HG02571 (cell line): ENCODE data around the gene PURA.
A peak's percentile ranks its signal among the peaks of the same experiment; 100 is the strongest.

Experiments used
- ATAC-seq: cut with Tn5 transposase; IDR thresholded peaks from one replicate; pipeline ENCODE4 v1.9.1; 2021; ENCODE audit warnings: mild to moderate bottlenecking, moderate library complexity; ENCODE audit not compliant: unreplicated experiment

Gene PURA

DNA sequence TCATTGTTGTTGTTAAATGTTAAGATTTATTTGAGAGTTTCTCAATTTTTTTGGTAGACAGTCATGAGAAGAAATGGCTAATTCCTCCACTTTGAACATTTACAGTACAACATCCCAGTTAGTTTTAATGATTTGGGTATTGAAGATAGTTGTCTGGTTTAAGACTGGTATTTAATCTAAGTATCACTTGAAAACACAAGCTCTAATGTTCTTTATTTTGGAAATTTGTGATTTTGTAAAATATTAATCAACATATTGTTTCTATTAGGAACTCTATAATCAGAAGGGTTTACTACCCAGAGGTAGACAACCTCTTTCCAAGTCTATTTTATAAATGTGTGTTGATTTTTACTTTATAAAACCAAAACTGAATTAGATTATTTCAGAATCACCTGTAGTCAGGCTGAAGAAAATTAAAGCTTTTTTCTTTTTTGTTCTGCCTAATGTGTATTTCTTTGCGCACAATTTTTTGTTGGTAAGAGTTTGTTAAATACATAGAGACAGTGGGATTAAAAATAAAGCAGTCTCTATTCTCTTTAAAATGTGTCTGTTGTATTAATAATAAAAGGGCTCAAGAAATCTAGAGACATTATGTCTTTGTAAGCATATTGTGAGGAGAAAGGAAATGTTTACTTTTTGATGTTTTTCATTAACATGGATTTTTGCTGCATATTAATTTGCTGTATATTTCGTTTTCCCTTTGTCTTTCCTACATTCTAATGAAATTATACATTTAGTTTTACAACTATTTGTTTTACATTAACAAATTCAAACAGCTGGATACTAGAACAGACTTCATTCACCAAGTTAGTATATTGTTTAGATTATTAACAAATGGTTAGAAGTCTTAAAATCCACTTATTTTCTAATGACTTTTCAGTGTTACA is 3.9 kb upstream of the PURA start:
- ATAC-seq, result no peak

DNA sequence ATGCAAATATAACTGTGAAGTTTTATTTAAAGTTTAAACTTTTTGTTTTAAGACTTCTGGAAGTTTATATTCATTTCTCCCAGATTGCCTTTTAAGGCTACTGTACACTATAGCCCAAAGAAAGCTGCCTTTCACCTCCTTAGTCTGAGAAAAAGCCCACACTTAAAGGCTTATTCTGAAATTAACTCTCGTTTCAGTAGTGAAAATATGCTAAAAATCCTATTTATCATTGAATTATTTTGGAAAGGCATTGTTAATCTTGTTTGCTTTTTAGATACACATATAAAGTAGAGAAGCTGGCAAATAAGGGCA is 3.3 kb upstream of the PURA start:
- ATAC-seq, result no peak

DNA sequence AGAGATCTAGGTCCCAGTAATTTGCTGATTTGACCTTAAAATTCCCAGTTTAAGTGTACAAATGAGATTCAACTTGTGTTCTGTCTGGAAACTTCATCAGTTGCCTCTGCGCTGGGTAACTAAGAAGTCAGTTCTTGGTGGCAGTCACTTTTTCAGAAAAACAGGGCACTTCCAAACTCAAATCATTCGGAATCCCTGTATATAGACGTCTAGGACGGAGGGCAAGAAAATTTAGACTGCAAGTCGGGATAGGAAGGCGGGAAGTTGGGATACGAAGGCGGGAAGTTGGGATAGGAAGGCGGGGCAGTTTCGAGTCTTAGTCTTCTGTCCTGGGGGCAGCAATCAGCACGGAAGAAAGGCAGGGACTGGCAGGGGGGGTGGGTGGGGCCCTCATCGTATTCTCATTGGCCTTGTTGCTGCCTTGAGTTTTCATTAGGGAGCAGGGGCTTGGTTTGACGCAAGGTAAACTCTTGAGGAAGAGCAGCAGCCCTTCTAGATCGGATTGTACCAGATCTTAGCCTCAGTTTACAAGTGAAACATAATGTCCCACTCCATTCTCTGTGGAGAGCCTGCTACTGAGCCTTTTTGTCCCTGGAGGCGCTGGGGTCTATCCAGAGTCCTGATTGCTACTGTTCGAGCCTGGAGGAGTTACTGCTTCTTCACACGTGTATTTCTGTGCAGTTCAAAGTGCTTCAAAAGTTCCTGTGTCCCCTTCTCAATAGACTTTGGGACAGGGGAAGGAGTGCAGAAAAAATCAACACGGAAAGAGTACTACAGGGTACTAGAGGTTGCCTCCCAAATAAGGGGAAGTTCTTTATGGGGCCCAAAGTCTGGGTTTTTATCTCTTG is 2.7 kb upstream of the PURA start:
- ATAC-seq, result no peak

DNA sequence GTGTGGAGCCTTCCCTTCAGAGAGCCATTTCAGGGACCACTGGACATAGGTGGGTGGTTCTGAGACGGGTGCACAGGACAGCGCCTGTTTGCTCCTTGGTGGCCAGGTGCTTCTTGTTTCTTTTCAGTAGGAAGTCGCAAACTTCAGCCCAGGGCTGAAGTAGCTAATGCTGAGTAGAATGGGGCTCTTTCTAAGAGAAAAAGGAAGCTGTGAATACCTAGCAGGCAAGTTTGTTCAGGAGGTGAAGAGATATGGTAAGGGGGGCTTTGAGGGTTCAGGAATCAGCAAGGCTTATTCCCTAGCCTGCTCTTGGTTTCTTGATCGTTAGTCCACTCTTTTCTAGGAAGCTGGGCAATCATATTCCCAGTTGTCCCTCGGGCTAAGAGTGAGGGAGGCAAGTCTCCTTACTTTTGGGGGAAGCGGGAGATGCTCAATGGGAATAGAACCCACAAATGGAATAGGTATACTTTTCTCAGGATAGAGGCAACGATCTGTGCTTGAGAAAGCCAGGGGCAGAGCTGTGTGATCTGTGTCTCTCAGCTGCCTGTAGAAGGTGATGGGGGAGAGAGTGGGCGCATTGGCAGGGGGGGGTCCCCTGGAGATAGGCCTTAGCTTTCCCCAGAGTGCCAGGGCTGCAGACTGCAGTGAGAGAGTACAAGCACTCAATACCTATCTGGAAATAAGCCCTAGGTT is 1.9 kb upstream of the PURA start:
- no peak for ATAC-seq

- no peak for ATAC-seq
Observed at GRCh38 chr5:140112685-140113179, 1.2 kb upstream of the PURA start.

DNA sequence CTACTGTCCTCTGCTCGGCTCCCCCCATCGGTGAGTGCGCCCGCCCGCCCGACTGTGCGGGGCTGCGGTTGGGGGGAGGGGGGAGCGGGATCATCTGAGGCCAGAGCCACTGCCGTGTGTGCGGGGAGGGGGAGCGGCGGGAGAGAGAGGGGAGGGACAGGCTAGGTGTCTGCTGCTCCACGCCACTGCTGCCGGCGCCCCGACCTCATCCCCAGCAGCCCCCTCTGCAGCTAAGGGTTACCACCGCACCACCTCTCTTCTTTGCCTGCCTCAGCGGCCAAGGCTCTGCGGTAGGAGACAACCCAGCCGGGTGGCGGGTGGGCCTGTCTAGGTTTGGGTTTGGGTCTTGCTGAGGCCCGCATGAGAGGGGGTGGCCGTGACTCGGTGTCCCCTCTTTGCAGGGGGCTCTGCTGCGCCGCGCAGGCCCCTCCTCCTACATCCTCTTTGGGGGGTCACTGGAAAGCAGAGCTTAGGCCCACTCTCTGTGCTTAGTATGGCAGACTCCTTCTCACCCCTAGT is 670 bp upstream of the PURA start:
- no peak for ATAC-seq

DNA sequence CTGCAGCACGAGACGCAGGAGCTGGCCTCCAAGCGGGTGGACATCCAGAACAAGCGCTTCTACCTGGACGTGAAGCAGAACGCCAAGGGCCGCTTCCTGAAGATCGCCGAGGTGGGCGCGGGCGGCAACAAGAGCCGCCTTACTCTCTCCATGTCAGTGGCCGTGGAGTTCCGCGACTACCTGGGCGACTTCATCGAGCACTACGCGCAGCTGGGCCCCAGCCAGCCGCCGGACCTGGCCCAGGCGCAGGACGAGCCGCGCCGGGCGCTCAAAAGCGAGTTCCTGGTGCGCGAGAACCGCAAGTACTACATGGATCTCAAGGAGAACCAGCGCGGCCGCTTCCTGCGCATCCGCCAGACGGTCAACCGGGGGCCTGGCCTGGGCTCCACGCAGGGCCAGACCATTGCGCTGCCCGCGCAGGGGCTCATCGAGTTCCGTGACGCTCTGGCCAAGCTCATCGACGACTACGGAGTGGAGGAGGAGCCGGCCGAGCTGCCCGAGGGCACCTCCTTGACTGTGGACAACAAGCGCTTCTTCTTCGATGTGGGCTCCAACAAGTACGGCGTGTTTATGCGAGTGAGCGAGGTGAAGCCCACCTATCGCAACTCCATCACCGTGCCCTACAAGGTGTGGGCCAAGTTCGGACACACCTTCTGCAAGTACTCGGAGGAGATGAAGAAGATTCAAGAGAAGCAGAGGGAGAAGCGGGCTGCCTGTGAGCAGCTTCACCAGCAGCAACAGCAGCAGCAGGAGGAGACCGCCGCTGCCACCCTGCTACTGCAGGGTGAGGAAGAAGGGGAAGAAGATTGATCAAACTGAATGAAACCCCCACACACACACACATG is 654 bp downstream of the PURA start:
- ATAC-seq, result peak; percentile 37

- ATAC-seq, result no peak
Observed at GRCh38 chr5:140115186-140115500, 1.2 kb downstream of the PURA start.

GRCh38 chr5:140116716-140117115 is 2.8 kb downstream of the PURA start:
- ATAC-seq, result no peak

DNA sequence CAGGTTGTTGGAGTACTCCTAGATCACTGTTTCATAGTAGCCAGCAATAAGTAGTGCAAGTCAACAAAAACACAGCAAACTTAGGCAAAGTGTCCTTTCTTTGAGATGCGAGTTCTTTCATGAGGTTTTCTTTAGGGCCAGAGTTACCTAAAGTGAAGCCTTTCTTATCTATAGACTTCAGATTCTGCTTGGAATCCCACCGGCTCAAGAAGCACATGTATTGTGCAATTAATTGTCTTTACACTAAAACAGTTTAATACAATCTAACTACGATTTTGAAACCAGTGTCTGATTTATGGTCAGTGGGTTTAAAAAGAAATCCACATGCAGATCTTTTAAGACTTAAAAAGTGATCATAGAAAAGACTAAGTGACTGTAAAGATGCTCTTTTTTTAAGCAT is 3.6 kb downstream of the PURA start:
- ATAC-seq, result no peak

DNA sequence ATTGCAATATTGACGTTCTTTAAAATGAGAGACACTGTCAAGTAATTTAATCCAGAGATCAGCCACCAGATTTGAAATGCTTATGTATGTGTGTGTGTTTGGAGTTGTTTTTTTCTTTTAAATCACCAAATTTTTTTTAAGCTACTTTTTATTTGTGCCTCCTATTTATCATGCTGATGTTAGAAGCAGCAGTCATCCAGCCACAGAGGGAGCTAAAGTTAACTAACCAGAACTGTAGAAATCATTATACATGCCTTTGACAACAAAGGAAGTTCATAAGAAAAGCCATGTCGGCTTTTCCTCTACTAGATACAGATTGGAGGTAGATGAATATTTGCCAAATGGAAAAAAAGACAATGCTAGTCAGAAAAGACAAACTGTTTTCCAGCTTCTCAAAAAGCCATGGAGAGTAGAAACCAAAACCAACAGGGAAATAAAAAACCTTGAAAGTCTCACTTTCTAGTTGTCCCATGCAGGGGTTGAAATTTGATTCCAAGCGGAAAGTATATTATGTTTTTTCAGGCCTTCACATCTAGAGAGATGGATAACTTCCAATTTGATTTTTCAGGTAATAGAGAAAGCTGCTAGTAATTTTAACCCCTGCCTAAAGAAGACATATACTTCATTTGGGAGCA is 4.5 kb downstream of the PURA start:
- no peak for ATAC-seq

DNA sequence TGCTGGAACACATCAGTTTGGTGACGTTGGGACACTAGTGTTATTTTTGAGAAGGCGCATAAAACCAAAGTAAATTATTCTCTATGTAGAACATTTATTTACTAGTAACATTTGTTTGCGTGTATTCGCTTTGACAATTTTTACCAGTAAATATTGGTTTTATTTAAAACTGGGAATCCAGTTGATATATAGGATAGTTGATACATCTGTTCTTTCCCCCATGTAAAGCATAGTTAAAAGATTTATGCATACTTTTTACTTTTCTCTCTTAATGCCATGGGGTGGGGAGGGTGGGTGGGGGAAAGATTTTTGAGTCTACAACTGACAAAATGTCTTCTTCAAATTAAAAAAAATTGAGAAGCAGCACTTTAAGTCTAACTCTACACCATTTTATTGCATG is 11.7 kb downstream of the PURA start, which contains the start of gene IGIP:
Gene IGIP (plus strand): TSS at position 301 of the 400 bp plus-strand sequence. CDS start 2,540 bp downstream, outside the sequence.
- no peak for ATAC-seq

GRCh38 chr5:140126315-140127012 is 12.6 kb downstream of the PURA start:
- no peak for ATAC-seq

DNA sequence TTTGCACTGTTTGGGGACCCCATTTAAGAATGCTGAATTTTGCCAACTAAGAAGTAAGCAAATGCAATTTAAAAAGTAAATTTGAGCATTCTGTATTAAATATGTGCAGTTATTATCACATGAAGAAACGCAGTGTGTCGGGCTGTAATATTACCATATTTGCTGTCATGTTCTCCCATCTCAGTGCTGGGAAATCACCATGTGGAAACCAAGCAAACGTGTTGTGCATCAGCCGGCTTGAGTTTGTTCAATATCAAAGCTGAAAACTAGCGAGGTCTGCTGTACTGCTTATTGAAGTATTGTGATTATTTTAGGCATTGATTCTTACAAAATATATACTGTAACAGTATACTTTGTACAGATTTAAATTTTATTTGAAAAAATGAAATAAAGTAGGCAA is 14.5 kb downstream of the PURA start:
- no peak for ATAC-seq

GRCh38 chr5:140130949-140131733 is 17.2 kb downstream of the PURA start:
- no peak for ATAC-seq

DNA sequence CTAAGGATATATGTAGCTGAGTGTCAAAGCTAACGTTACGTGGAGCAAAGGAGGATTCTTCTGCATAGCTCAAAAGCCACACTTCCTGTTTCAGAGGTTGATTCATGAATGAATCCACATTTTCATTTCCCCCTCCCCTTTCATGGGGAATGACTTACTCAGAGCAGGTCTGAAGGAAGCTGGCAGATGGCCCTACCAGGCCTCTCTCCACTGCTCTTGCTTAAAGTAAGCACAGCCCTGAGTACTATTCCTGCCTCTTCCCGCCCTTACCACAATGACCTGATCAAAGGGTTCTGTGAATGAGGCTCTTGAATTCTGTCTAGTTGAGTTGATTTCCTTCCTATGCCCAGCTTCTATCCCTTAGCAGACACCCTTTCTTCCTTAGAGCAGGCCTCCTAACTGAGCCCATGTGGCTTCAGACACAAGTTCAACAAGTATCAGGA is 18.1 kb downstream of the PURA start:
- no peak for ATAC-seq

- ATAC-seq, result no peak
Observed at GRCh38 chr5:140133514-140134167, 19.7 kb downstream of the PURA start.
